ENCODE results near the gene BTBD9. TPM values are rescaled to one million over a fixed set of nuclear protein-coding genes. Genes with fewer than 3 reads are reported as not detected.

The BTBD9 gene
- total and polyA plus RNA-seq, 9 of the 15 experiments (the other 6 are each of a cell fraction or from before 2014, with no cell fraction given) = 0.08 to 1.6 (median 0.58) TPM

DNA sequence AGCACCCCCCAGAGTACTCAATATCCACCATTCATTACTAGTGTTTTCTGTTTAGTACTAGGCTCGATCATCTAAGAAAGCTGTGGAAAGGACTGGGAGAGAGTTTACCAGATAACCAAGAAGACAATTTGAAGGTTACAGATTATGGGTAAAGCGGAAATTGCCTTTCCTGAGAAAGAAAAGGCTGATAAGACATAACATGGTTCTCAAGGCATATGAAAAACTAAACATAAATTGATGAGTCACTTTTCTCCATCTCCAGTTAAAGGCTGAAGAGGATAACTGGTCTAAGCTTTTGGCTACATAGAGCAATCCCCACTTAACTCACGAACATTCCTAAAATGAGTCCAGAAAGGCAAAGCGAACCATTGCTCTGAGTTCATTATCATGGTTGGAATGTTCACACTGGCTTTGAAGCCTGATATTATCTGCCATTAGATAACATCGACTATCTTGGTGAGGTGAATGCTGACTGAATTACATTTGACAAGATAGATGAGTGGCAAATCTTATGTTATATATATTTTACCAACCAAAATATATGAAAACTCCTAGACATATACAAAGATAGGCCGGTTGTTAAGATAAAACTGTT lies 65.8 kb downstream of the BTBD9 start (continued):
- TF ChIP-seq GABPA (tag; conservative IDR thresholded peaks at IDR 0.05; ENCODE audit: low read depth) (peak; percentile 43; the same call in 1 of the 2 replicates), SMARCE1 (IDR thresholded peaks at IDR 0.05) (peak; percentile 63; the same call in 1 of the 2 replicates), FOXK1 (CRISPR knock-in tag; IDR thresholded peaks at IDR 0.05; ENCODE audit: borderline replicate concordance) (no peak), MEIS2 (IDR thresholded peaks at IDR 0.05; ENCODE audit: partially characterized antibody) (peak; percentile 19), MAFG (tag; conservative IDR thresholded peaks at IDR 0.05) (peak; percentile 98), ZBTB1 (CRISPR knock-in tag; IDR thresholded peaks at IDR 0.05; ENCODE audit: borderline replicate concordance, low read depth) (no peak), BRD9 (IDR thresholded peaks at IDR 0.05; ENCODE audit: low read depth, partially characterized antibody) (peak; percentile 64), TEAD4 (IDR thresholded peaks at IDR 0.05; ENCODE audit: low read length) (peak; percentile 29; the same call in 1 of the 2 replicates), TEAD4 (CRISPR knock-in tag; IDR thresholded peaks at IDR 0.05; ENCODE audit: borderline replicate concordance) (no peak), JUND (IDR thresholded peaks at IDR 0.05; ENCODE audit: borderline replicate concordance, low read depth, low read length) (peak; percentile 78; the same call in 1 of the 2 replicates), JUND (tag; IDR thresholded peaks at IDR 0.05; ENCODE audit: borderline replicate concordance, low read depth, low read length) (peak; percentile 66; the same call in 1 of the 3 replicates), ELF4 (CRISPR knock-in tag; IDR thresholded peaks at IDR 0.05) (0 out of 2 replicates have a peak, but pooled peaks have one; percentile 13), ETV1 (tag; conservative IDR thresholded peaks at IDR 0.05; ENCODE audit: low read depth) (peak; percentile 52; the same call in 1 of the 2 replicates), NCOR1 (IDR thresholded peaks at IDR 0.05) (0 out of 2 replicates have a peak, but pooled peaks have one; percentile 15), SMARCA4 (IDR thresholded peaks at IDR 0.05) (peak; percentile 80), SMAD4 (CRISPR knock-in tag; conservative IDR thresholded peaks at IDR 0.05) (0 out of 2 replicates have a peak, but pooled peaks have one; percentile 10), CBFA2T2 (conservative IDR thresholded peaks at IDR 0.05) (peak; percentile 45; the same call in 1 of the 2 replicates), MECOM (CRISPR knock-in tag; IDR thresholded peaks at IDR 0.05) (peak; percentile 49; the same call in 1 of the 2 replicates), MAFF (IDR thresholded peaks at IDR 0.05; ENCODE audit: low read length) (peak; percentile 91), RCOR1 (IDR thresholded peaks at IDR 0.05; ENCODE audit: borderline replicate concordance in 1 of 2, low read depth in 2 of 2, low read length in 2 of 2) (peak in 1 of 2 experiments; percentile 76; a peak in 1 of 4 replicates), NFE2L1 (tag; IDR thresholded peaks at IDR 0.05; ENCODE audit: borderline replicate concordance, low read depth) (peak; percentile 85; the same call in 1 of the 2 replicates), TCF3 (CRISPR knock-in tag; IDR thresholded peaks at IDR 0.05) (peak; percentile 30; the same call in 1 of the 2 replicates), NR2C1 (IDR thresholded peaks at IDR 0.05) (no peak), NR2C1 (tag; IDR thresholded peaks at IDR 0.05) (no peak), SOX6 (IDR thresholded peaks at IDR 0.05) (peak; percentile 57), CTBP1 (IDR thresholded peaks at IDR 0.05; ENCODE audit: borderline replicate concordance) (0 out of 2 replicates have a peak, but pooled peaks have one; percentile 57), HDAC2 (IDR thresholded peaks at IDR 0.05) (peak; percentile 35; the same call in 1 of the 2 replicates)
- TF ChIP-seq, protein P1, sequence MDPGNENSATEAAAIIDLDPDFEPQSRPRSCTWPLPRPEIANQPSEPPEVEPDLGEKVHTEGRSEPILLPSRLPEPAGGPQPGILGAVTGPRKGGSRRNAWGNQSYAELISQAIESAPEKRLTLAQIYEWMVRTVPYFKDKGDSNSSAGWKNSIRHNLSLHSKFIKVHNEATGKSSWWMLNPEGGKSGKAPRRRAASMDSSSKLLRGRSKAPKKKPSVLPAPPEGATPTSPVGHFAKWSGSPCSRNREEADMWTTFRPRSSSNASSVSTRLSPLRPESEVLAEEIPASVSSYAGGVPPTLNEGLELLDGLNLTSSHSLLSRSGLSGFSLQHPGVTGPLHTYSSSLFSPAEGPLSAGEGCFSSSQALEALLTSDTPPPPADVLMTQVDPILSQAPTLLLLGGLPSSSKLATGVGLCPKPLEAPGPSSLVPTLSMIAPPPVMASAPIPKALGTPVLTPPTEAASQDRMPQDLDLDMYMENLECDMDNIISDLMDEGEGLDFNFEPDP (CRISPR knock-in tag; IDR thresholded peaks at IDR 0.05) = no peak
- TF ChIP-seq, protein P2, sequence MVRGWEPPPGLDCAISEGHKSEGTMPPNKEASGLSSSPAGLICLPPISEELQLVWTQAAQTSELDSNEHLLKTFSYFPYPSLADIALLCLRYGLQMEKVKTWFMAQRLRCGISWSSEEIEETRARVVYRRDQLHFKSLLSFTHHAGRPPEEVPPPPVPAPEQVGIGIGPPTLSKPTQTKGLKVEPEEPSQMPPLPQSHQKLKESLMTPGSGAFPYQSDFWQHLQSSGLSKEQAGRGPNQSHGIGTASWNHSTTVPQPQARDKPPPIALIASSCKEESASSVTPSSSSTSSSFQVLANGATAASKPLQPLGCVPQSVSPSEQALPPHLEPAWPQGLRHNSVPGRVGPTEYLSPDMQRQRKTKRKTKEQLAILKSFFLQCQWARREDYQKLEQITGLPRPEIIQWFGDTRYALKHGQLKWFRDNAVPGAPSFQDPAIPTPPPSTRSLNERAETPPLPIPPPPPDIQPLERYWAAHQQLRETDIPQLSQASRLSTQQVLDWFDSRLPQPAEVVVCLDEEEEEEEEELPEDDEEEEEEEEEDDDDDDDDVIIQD (CRISPR knock-in tag; IDR thresholded peaks at IDR 0.05) = no peak
